Loucy (cell line): ENCODE data around the gene HOPX.

ENCODE experiments used
- CTCF ChIP-seq: fragments of 200-600 bp; sonication (generic); conservative IDR thresholded peaks from 2 replicates; pipeline ENCODE4 v1.5.1; 2014; ENCODE audit warnings: mild to moderate bottlenecking, antibody characterized with exemption, low read length
- EZH2phosphoT487 ChIP-seq: fragments of 200-600 bp; IDR thresholded peaks from 2 replicates; pipeline ENCODE4 v1.6.1; 2018; ENCODE audit warnings: antibody characterized with exemption, mild to moderate bottlenecking, moderate library complexity, borderline replicate concordance

- TF ChIP-seq CTCF = no peak
- TF ChIP-seq EZH2phosphoT487 = no peak
These were observed 24.2 kb upstream of the HOPX start for GRCh38 chr4:56705334-56705733.
